ENCODE data around the gene STC2.
"Not testable (repeated sequence)": the region's sequence is repeated elsewhere in the genome, so short reads cannot be mapped to it uniquely, and the experiment has no call there.

STC2 gene

DNA sequence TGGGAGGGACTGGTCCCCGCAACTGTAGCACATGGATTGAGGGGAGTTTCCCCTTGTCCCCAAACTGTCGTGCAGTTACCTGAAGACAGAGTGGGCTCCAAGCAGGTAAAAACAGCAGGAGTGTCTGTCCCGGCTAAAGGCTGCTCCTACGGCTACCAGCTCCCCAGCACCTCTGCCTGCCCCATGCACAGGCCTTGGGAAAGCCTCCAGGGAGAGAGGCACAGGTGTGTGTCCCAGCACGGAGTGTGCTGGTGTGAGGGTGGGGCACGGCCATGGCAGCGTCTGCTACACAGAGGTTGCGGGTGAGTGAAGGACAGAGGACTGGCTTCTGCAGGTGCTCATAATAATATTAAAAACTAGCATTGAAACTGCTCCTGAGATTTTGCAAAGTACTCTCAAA lies 30.4 kb downstream of the STC2 start:
- Mint-ChIP-seq H3K27me3 (peaks cover 27% of the 10 kb centered on the region), H3K9me3 (no peaks in the 10 kb centered on the region), H3K4me1 (ENCODE audit: low read depth) (peaks cover 12% of the 10 kb centered on the region), H3K36me3 (ENCODE audit: low read depth) (no peaks in the 10 kb centered on the region), H3K4me3 (no peak overlapping the region), H3K27ac (no peak overlapping the region)

GRCh38 chr5:173296737-173297676 lies 31.2 kb downstream of the STC2 start:
- no peak overlapping the region for H3K27ac Mint-ChIP-seq
- H3K27me3 Mint-ChIP-seq: peaks cover 29% of the 10 kb centered on the region
- H3K4me3 Mint-ChIP-seq: no peak overlapping the region
- no peaks in the 10 kb centered on the region for H3K36me3 Mint-ChIP-seq (ENCODE audit: low read depth)
- peaks cover 12% of the 10 kb centered on the region for H3K4me1 Mint-ChIP-seq (ENCODE audit: low read depth)
- no peaks in the 10 kb centered on the region for H3K9me3 Mint-ChIP-seq

GRCh38 chr5:173295796-173296195 lies 32.4 kb downstream of the STC2 start:
- H3K36me3 Mint-ChIP-seq (ENCODE audit: low read depth): no peaks in the 10 kb centered on the region
- H3K27ac Mint-ChIP-seq: no peak overlapping the region
- H3K9me3 Mint-ChIP-seq: no peaks in the 10 kb centered on the region
- H3K4me3 Mint-ChIP-seq: no peak overlapping the region
- H3K4me1 Mint-ChIP-seq (ENCODE audit: low read depth): peaks cover 12% of the 10 kb centered on the region
- peaks cover 41% of the 10 kb centered on the region for H3K27me3 Mint-ChIP-seq

DNA sequence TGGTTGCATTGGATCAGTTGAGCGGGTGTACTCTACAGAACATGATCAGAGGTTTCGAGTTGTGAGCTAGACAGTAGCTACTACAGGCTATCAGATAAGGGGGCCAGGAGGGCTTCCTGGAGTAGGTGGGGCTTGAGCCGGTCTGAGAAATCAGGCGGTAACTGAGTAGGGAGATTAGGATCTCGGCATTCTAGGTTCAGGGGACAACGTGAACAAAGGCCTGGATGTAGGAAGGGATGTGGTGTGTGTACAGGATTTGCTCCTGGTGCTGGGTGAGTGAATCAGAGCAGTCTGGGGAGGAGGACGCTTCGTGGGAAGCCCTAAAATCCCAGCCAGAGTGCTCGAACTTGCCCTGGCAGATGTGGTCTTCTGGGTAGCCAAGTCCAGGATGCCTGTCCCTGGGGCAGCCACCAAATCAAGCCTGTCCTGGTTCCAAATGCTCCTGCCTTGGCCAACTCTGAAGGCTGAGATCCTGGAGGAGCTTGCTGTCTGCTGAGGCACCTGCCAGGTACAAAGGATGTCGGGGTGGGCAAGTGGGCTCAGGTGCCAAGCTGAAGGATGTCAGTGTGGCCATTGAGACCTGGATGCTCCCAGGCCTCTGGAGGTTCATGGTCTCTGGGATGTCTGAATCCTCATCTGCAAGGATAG lies 33.4 kb downstream of the STC2 start:
- no peak overlapping the region for H3K27ac Mint-ChIP-seq
- H3K4me1 Mint-ChIP-seq (ENCODE audit: low read depth): peaks cover 12% of the 10 kb centered on the region
- H3K27me3 Mint-ChIP-seq: peaks cover 46% of the 10 kb centered on the region
- no peaks in the 10 kb centered on the region for H3K36me3 Mint-ChIP-seq (ENCODE audit: low read depth)
- H3K4me3 Mint-ChIP-seq: no peak overlapping the region
- no peaks in the 10 kb centered on the region for H3K9me3 Mint-ChIP-seq

DNA sequence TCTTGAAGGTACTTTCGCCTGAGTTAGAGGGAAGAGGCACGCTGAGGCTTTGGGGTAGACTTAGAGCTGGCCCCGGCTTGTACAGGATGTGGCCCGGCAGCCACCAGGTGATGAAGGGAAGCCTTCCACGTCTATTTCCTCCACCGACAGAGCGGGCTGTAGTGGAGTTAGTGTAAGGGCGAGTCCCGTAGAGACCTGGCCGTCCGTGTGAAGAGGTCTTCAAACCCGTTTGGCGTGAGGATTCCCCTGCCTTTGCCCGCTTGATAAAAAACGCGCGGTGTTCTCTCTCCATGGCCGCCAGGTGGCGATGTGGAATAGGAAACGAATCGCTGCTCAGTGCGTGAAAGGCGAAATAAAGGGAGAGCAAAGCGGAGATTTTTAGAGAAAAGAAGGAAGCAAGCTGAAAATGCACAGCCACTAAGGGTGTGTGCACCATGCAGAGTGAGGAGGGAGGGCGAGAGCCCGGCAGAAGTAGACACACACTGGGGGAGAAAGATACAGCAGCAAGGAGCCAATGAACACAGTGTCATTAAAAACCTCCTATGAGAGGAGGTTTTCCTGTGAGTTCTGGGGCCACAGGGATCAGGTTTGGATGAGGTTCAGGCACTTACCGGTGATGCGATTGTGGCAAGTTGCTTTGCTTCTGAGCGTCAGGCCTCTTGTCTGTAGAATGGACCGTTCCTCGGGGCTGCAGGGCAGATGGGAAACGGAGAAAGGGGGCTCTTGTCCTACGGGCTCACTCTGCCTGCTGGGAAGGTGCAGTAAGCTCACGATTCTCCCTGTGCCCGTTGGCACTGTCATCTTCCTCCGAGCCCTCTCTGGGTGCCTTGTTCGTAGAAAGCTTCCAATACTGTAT lies 34.2 kb downstream of the STC2 start:
- Mint-ChIP-seq H3K27ac (no peak overlapping the region), H3K4me3 (peak overlapping the region; percentile 59), H3K27me3 (peaks cover 53% of the 10 kb centered on the region), H3K36me3 (ENCODE audit: low read depth) (no peaks in the 10 kb centered on the region), H3K4me1 (ENCODE audit: low read depth) (peaks cover 12% of the 10 kb centered on the region), H3K9me3 (no peaks in the 10 kb centered on the region)

- Mint-ChIP-seq H3K27ac (no peak overlapping the region), H3K36me3 (ENCODE audit: low read depth) (no peaks in the 10 kb centered on the region), H3K27me3 (peaks cover 68% of the 10 kb centered on the region), H3K4me3 (no peak overlapping the region), H3K4me1 (ENCODE audit: low read depth) (peaks cover 21% of the 10 kb centered on the region), H3K9me3 (no peaks in the 10 kb centered on the region)
These were observed 36.2 kb downstream of the STC2 start for GRCh38 chr5:173291722-173292658.

DNA sequence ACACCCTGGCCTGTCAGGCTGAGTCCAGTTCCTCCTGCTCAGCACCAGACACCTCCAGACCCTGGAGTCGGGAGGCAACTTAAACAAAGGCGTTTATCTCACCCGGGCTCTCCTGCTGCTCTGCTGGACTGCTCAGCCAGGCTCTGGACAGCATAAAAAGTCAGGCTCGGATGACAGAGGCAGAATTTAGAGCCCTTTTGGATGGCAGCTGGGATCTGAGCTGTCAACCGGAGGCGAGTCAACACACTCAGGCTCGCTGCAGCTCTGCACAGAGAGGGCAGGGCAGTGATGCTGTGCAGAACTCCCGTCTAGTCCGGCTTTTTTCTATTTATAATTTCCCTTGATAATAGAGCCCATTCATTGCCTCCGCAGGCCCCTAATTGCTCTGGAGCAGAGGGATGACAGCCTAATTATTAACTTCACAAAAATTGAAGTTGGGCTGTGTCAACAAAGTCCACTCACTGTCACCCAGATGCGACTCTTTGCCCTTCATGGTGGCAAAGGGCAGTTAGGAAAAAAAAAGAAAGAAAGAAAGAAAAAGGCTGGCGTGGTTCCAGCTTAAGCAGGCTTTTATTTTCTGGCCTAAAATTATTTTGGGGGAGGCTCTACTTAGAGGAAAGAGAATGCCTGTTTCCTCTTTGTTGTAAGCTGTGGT lies 37.6 kb downstream of the STC2 start:
- no peak overlapping the region for H3K27ac Mint-ChIP-seq
- peaks cover under 1% of the 10 kb centered on the region for H3K9me3 Mint-ChIP-seq
- no peak overlapping the region for H3K4me3 Mint-ChIP-seq

DNA sequence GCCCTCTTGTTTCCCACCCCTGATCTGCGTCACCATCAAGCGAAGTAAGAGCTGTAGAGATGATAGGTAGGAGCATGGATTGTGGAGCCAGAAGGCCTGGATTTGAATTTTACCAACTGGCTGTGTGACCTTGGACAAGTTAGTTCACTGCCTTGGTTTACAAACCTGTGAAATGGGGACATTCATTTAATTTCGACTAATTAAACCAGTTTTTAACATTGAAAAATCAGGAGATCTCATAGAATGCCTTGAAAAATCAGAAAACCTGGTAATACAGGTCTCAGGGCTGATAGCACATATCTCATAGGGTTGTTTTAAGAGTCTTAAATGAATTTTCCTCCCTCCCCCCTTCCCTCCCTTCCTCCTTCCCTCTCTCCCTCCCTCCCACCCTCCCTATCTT lies 38.8 kb downstream of the STC2 start:
- Mint-ChIP-seq H3K4me1 (ENCODE audit: low read depth) (peaks cover 17% of the 10 kb centered on the region), H3K36me3 (ENCODE audit: low read depth) (no peaks in the 10 kb centered on the region), H3K27ac (no peak overlapping the region), H3K4me3 (no peak overlapping the region), H3K9me3 (peaks cover 10% of the 10 kb centered on the region), H3K27me3 (peaks cover 80% of the 10 kb centered on the region)

More for the DNA sequence above, 37.6 kb downstream of the STC2 start:
- Mint-ChIP-seq H3K27me3 (peaks cover 76% of the 10 kb centered on the region), H3K4me1 (ENCODE audit: low read depth) (peaks cover 21% of the 10 kb centered on the region), H3K36me3 (ENCODE audit: low read depth) (no peaks in the 10 kb centered on the region)

- H3K9me3 Mint-ChIP-seq: peaks cover 10% of the 10 kb centered on the region
- no peaks in the 10 kb centered on the region for H3K36me3 Mint-ChIP-seq (ENCODE audit: low read depth)
- H3K27me3 Mint-ChIP-seq: peaks cover 77% of the 10 kb centered on the region
- H3K4me3 Mint-ChIP-seq: no peak overlapping the region
- peaks cover 13% of the 10 kb centered on the region for H3K4me1 Mint-ChIP-seq (ENCODE audit: low read depth)
- H3K27ac Mint-ChIP-seq: no peak overlapping the region
These were observed 39.6 kb downstream of the STC2 start for GRCh38 chr5:173288632-173289031.

- H3K4me1 Mint-ChIP-seq (ENCODE audit: low read depth): peaks cover 13% of the 10 kb centered on the region
- no peak overlapping the region for H3K27ac Mint-ChIP-seq
- peaks cover 81% of the 10 kb centered on the region for H3K27me3 Mint-ChIP-seq
- peaks cover 10% of the 10 kb centered on the region for H3K9me3 Mint-ChIP-seq
- H3K36me3 Mint-ChIP-seq (ENCODE audit: low read depth): no peaks in the 10 kb centered on the region
- H3K4me3 Mint-ChIP-seq: no peak overlapping the region
These were observed 41.1 kb downstream of the STC2 start for GRCh38 chr5:173287086-173287485.

GRCh38 chr5:173284343-173284958 lies 43.8 kb downstream of the STC2 start:
- not testable (repeated sequence) for H3K27ac Mint-ChIP-seq; H3K4me3 Mint-ChIP-seq; H3K9me3 Mint-ChIP-seq; H3K36me3 Mint-ChIP-seq (ENCODE audit: low read depth)
- H3K27me3 Mint-ChIP-seq: peaks cover 76% of the 10 kb centered on the region
- H3K4me1 Mint-ChIP-seq (ENCODE audit: low read depth): peaks cover 13% of the 10 kb centered on the region

DNA sequence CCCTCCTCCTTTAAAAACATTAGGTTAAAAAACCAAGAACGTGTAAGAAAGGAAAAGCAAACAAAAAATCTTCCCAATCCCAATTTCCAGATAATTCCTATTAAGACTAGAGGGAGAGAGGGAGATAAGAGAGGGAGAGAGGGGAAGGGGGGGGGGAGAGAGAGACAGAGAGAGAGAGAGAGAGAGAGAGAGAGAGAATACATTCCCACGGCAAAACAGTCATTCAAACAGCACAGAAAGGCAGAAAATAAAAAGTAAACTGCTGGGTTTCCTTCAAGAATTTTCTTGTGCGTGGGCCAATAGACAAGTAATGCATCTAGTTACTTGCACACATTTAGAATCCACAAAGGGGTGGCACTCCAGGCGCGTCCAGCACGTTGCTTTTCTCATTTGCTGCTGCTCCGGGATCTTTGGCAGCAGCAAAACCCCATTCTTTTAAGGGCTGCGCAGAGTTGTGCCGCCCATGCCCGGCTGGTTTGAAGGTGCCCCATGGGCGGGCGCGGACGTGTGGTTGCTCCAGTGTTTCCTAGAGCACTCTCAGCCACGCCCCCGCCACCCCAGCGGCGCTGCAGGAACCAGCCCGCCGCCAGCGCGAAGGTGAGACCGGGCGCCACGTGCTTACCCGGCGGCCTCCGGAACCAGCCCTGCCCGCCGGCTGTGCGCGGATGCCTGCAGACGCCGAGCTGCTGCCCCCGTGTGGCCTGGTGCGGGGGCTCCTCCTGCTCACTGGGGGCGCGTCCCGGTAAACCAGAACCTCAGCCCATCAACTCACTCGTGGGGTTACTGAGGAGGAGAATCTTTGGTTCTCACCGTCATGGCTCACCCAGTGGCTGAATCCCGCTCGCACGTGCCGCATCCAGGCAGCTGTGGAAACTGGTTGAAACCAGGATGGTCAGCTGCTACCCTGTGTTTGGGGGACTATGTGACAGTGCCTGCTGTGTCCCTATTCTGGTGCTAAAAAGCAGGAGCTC lies 44.6 kb downstream of the STC2 start:
- Mint-ChIP-seq H3K4me3 (no peak overlapping the region), H3K9me3 (peaks cover 10% of the 10 kb centered on the region), H3K36me3 (ENCODE audit: low read depth) (no peaks in the 10 kb centered on the region), H3K27ac (no peak overlapping the region), H3K4me1 (ENCODE audit: low read depth) (peaks cover 13% of the 10 kb centered on the region), H3K27me3 (peaks cover 72% of the 10 kb centered on the region)
